ENCODE data around the gene LYPD6B. TPM values are rescaled to one million over a fixed set of nuclear protein-coding genes. Genes with fewer than 3 reads are reported as not detected.

The LYPD6B gene
- total RNA-seq, 2 experiments from 2014 or later: not detected

GRCh38 chr2:149036507-149037293 is 1.8 kb upstream of the LYPD6B start:
- H3K9me3 Mint-ChIP-seq (ENCODE audit: low read depth): no peaks in the 10 kb centered on the region
- CTCF ChIA-PET: interaction anchor here (1.2 to 2.4 kb wide), 2 partner anchors 11 to 19 kb away, joined by 3 to 8 read pairs; no protein-coding TSS in a partner anchor
- ATAC-seq (no peak), DNase-seq (no peak)
- peaks cover 5% of the 10 kb centered on the region for H3K4me1 Mint-ChIP-seq
- H3K27ac Mint-ChIP-seq: no peak overlapping the region
- H3K4me3 Mint-ChIP-seq: no peak overlapping the region
- H3K36me3 Mint-ChIP-seq: no peaks in the 10 kb centered on the region
- peaks cover 50% of the 10 kb centered on the region for H3K27me3 Mint-ChIP-seq

- CTCF ChIA-PET: interaction anchor here (0.9 to 2.4 kb wide), 3 partner anchors 8 to 20 kb away, joined by 3 to 8 read pairs (median 3); no protein-coding TSS in a partner anchor
- ATAC-seq: no peak
- DNase-seq: no peak
- Mint-ChIP-seq H3K4me3 (no peak overlapping the region), H3K27me3 (peaks cover 61% of the 10 kb centered on the region), H3K9me3 (ENCODE audit: low read depth) (no peaks in the 10 kb centered on the region), H3K4me1 (no peaks in the 10 kb centered on the region), H3K36me3 (no peaks in the 10 kb centered on the region), H3K27ac (no peak overlapping the region)
Observed at GRCh38 chr2:149037851-149038250, 648 bp upstream of the LYPD6B start.

DNA sequence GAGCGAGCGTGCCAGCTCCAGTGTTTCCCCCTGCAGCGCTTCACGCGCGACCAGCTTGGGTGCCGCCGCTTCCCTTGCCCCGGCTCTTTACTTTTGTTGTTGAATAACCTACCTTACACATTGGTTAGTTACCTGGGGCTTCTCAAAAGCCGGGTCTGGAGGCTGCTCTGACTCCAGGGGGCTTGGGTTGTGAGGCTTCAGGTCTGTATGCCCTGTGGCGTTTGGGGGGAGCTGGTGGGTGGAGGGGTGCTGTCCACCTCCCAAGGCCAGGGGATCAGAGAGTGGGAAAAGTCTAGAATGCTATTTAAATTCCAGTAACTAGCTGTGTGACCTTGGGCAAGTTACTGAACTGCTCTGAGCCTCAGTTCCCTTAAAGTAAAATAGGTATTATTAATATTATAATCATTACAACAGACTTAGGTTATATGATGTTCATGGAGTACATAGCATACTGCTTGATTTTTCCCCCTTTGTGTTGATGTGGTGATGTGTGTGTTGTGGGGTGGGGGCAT is 770 bp downstream of the LYPD6B start:
- peaks cover 74% of the 10 kb centered on the region for H3K27me3 Mint-ChIP-seq
- H3K9me3 Mint-ChIP-seq (ENCODE audit: low read depth): no peaks in the 10 kb centered on the region
- no peak overlapping the region for H3K4me3 Mint-ChIP-seq
- no peak for DNase-seq
- CTCF ChIA-PET: interaction anchor here (1.8 to 2.4 kb wide), 2 partner anchors 22 to 522 kb away, joined by 5 to 8 read pairs; no protein-coding TSS in a partner anchor
- ATAC-seq: peak; percentile 12
- no peaks in the 10 kb centered on the region for H3K36me3 Mint-ChIP-seq
- no peak overlapping the region for H3K27ac Mint-ChIP-seq
- H3K4me1 Mint-ChIP-seq: no peaks in the 10 kb centered on the region

DNA sequence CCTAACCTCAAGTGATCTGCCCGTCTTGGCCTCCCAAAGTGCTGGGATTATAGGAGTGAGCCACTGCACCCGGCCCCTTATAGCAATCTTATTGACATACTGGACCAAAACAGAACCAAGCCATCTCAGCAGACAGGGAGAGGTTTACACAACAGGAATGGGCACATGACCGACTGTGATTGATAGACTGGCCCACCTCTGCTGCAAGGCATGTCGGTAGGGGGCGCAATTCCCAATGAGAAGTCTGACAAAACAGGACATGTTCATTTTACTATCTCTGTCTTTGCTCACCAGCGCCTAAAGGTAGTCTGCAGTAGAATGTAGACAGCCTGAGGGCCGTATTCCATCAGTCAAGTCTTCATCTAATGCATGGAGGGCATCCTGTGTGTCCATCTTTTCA is 2.0 kb downstream of the LYPD6B start:
- Mint-ChIP-seq H3K27me3 (peaks cover 82% of the 10 kb centered on the region), H3K9me3 (ENCODE audit: low read depth) (no peaks in the 10 kb centered on the region), H3K4me1 (no peaks in the 10 kb centered on the region), H3K27ac (no peak overlapping the region), H3K36me3 (no peaks in the 10 kb centered on the region), H3K4me3 (no peak overlapping the region)
- DNase-seq: peak; percentile 54
- ATAC-seq: no peak
- CTCF ChIA-PET: interaction anchor here (0.7 to 1.8 kb wide), 4 partner anchors 9 to 521 kb away, joined by 3 to 5 read pairs (median 4); no protein-coding TSS in a partner anchor

GRCh38 chr2:149041482-149041881 is 3.0 kb downstream of the LYPD6B start:
- peaks cover 84% of the 10 kb centered on the region for H3K27me3 Mint-ChIP-seq
- H3K36me3 Mint-ChIP-seq: no peaks in the 10 kb centered on the region
- CTCF ChIA-PET: interaction anchor here (1.3 to 1.7 kb wide), 2 partner anchors 24 to 272 kb away, joined by 3 to 5 read pairs; no protein-coding TSS in a partner anchor
- no peak for DNase-seq
- H3K4me1 Mint-ChIP-seq: no peaks in the 10 kb centered on the region
- no peak overlapping the region for H3K27ac Mint-ChIP-seq
- H3K4me3 Mint-ChIP-seq: no peak overlapping the region
- no peaks in the 10 kb centered on the region for H3K9me3 Mint-ChIP-seq (ENCODE audit: low read depth)
- ATAC-seq: no peak

DNA sequence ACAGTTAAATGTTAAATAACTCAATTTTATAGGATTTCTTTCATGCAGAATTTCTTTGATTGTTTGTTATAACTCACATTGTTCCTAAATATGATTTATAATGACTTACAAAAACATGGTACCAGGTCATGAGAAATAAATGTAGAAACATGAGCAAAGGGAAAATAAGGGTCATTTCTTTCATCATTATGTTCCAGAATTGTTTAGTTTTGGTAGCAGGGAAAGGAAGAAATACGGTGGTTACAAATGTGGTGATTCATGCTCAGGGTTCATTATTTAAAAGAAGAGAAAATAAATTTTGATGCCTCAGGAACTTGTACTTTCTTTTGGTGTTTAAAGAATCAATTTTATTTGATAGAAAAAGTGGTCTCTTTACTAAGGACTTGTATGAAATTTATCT is 4.4 kb downstream of the LYPD6B start:
- CTCF ChIA-PET: no interaction called here
- Mint-ChIP-seq H3K36me3 (no peaks in the 10 kb centered on the region), H3K4me3 (no peak overlapping the region), H3K9me3 (ENCODE audit: low read depth) (peaks cover 3% of the 10 kb centered on the region), H3K27me3 (peaks cover 77% of the 10 kb centered on the region), H3K4me1 (no peaks in the 10 kb centered on the region), H3K27ac (no peak overlapping the region)
- no peak for ATAC-seq
- no peak for DNase-seq

GRCh38 chr2:149044500-149044899 is 6.0 kb downstream of the LYPD6B start:
- ATAC-seq: no peak
- Mint-ChIP-seq H3K9me3 (ENCODE audit: low read depth) (peaks cover 3% of the 10 kb centered on the region), H3K4me3 (no peak overlapping the region), H3K4me1 (peaks cover 1% of the 10 kb centered on the region), H3K27ac (no peak overlapping the region), H3K27me3 (peaks cover 71% of the 10 kb centered on the region), H3K36me3 (no peaks in the 10 kb centered on the region)
- CTCF ChIA-PET: no interaction called here
- DNase-seq: no peak

DNA sequence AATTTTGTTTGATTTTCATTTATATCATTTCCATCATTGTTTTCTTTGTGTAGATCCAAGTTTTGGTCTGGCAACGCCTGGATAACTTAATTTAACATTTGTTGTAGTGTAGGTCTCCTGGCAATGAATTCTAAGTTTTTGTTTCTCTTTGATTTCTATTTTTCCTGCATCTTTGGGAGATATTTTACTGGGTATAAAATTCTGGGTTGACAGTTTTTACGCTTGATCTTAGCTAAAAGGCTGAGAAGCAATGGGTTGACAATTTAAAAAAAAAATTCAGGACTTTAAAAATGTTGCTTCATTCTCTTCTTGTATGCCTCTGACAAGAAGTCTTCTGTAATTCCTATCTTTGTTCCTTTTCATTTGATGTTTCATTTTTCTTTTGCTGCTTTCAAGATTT is 8.6 kb downstream of the LYPD6B start:
- Mint-ChIP-seq H3K27ac (no peak overlapping the region), H3K27me3 (peaks cover 49% of the 10 kb centered on the region), H3K9me3 (ENCODE audit: low read depth) (peaks cover 3% of the 10 kb centered on the region), H3K4me1 (peaks cover 10% of the 10 kb centered on the region), H3K4me3 (no peak overlapping the region), H3K36me3 (no peaks in the 10 kb centered on the region)
- CTCF ChIA-PET: no interaction called here
- no peak for DNase-seq
- no peak for ATAC-seq

GRCh38 chr2:149049142-149049541 is 10.6 kb downstream of the LYPD6B start:
- ATAC-seq (no peak), DNase-seq (no peak)
- CTCF ChIA-PET: no interaction called here
- Mint-ChIP-seq H3K27me3 (peaks cover 36% of the 10 kb centered on the region), H3K36me3 (no peaks in the 10 kb centered on the region), H3K4me1 (peaks cover 10% of the 10 kb centered on the region), H3K9me3 (ENCODE audit: low read depth) (peaks cover 3% of the 10 kb centered on the region), H3K4me3 (no peak overlapping the region), H3K27ac (no peak overlapping the region)

- ATAC-seq (peak; percentile 42), DNase-seq (no peak)
- no peak overlapping the region for H3K4me3 Mint-ChIP-seq
- peaks cover 33% of the 10 kb centered on the region for H3K27me3 Mint-ChIP-seq
- CTCF ChIA-PET: no interaction called here
- H3K9me3 Mint-ChIP-seq (ENCODE audit: low read depth): peaks cover 3% of the 10 kb centered on the region
- H3K4me1 Mint-ChIP-seq: peaks cover 10% of the 10 kb centered on the region
- H3K27ac Mint-ChIP-seq: no peak overlapping the region
- H3K36me3 Mint-ChIP-seq: no peaks in the 10 kb centered on the region
Observed at GRCh38 chr2:149050188-149050587, 11.7 kb downstream of the LYPD6B start.

GRCh38 chr2:149055751-149056150 is 17.3 kb downstream of the LYPD6B start:
- DNase-seq: no peak
- Mint-ChIP-seq H3K27me3 (peaks cover 33% of the 10 kb centered on the region), H3K9me3 (ENCODE audit: low read depth) (no peaks in the 10 kb centered on the region), H3K36me3 (no peaks in the 10 kb centered on the region), H3K4me3 (no peak overlapping the region), H3K4me1 (no peaks in the 10 kb centered on the region), H3K27ac (no peak overlapping the region)
- CTCF ChIA-PET: no interaction called here
- no peak for ATAC-seq

DNA sequence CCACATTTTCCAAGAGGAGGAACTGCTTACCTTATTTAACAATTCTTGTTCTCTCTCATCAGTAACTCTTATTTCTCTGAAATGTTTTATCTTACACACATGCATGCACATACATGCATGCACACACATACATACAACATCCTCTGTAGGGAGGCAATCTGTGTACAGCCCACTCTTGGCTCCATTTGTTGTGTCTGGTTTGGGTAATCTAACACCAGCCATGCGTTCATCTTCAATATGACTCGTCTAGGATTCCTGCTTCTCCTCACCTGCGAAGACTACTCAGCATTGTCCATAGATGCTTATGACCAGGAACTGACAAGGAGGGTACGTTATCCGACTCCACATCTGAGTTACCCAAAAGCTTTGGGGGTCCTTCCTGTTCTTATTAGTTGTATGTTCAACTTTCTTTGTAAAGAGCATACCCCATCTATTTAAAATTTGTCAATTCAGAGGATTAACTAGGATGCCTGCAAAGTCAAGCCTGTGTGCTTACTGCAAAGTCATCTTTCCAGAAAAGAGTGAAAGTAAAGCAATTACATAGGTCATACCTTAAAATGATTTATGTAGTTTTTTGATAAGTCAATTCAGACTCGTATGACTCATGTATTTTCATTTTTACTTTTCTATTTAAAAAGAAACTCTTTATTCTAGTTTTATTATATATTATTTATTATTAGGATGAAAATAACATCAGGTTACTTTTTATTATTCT is 18.2 kb downstream of the LYPD6B start:
- H3K4me1 Mint-ChIP-seq: no peaks in the 10 kb centered on the region
- H3K27me3 Mint-ChIP-seq: peaks cover 38% of the 10 kb centered on the region
- DNase-seq (no peak), ATAC-seq (no peak)
- no peak overlapping the region for H3K27ac Mint-ChIP-seq
- no peaks in the 10 kb centered on the region for H3K36me3 Mint-ChIP-seq
- CTCF ChIA-PET: no interaction called here
- no peaks in the 10 kb centered on the region for H3K9me3 Mint-ChIP-seq (ENCODE audit: low read depth)
- no peak overlapping the region for H3K4me3 Mint-ChIP-seq

- Mint-ChIP-seq H3K27me3 (peaks cover 38% of the 10 kb centered on the region), H3K27ac (no peak overlapping the region), H3K36me3 (no peaks in the 10 kb centered on the region), H3K4me3 (no peak overlapping the region), H3K9me3 (ENCODE audit: low read depth) (no peaks in the 10 kb centered on the region), H3K4me1 (no peaks in the 10 kb centered on the region)
- CTCF ChIA-PET: no interaction called here
- DNase-seq (no peak), ATAC-seq (no peak)
Observed at GRCh38 chr2:149057401-149057800, 18.9 kb downstream of the LYPD6B start.

- CTCF ChIA-PET: no interaction called here
- Mint-ChIP-seq H3K36me3 (no peaks in the 10 kb centered on the region), H3K27me3 (peaks cover 44% of the 10 kb centered on the region), H3K4me1 (no peaks in the 10 kb centered on the region), H3K27ac (no peak overlapping the region), H3K4me3 (no peak overlapping the region), H3K9me3 (ENCODE audit: low read depth) (no peaks in the 10 kb centered on the region)
- DNase-seq: no peak
- no peak for ATAC-seq
Observed at GRCh38 chr2:149058936-149059335, 20.4 kb downstream of the LYPD6B start.
